CD4-positive, alpha-beta T cell treated with Interleukin-15 for 4 hours (primary cell): Measurements from ENCODE around the gene MCFD2.
A peak's percentile ranks its signal among the peaks of the same experiment; 100 is the strongest.

Experiments
- DNase-seq: peaks from one replicate; pipeline ENCODE4 v3.0.0-alpha.2; 2020; ENCODE audit warnings: low spot score

The MCFD2 gene

GRCh38 chr2:46915281-46915810, at the start of gene MCFD2:
Gene MCFD2, minus strand, starts transcription at chr2:46915806. Its CDS starts 6,635 bp downstream, at chr2:46909171.
- no peak for DNase-seq

- DNase-seq: no peak
These were observed 49.4 kb upstream of the MCFD2 start for GRCh38 chr2:46964835-46965560.

GRCh38 chr2:46963941-46964673, 48.5 kb upstream of the MCFD2 start:
- no peak for DNase-seq

GRCh38 chr2:46963210-46963609, 47.6 kb upstream of the MCFD2 start:
- DNase-seq: no peak

- no peak for DNase-seq
These were observed 47.1 kb upstream of the MCFD2 start for GRCh38 chr2:46962751-46963150.

- no peak for DNase-seq
These were observed 45.0 kb upstream of the MCFD2 start for GRCh38 chr2:46960618-46961017.

- no peak for DNase-seq
These were observed 42.9 kb upstream of the MCFD2 start for GRCh38 chr2:46958431-46959017.

GRCh38 chr2:46956981-46957531, 41.5 kb upstream of the MCFD2 start:
- no peak for DNase-seq

GRCh38 chr2:46955764-46956163, 40.2 kb upstream of the MCFD2 start:
- DNase-seq: no peak

GRCh38 chr2:46954951-46955571, 39.5 kb upstream of the MCFD2 start:
- no peak for DNase-seq

GRCh38 chr2:46952171-46952570, 36.6 kb upstream of the MCFD2 start:
- no peak for DNase-seq

GRCh38 chr2:46951290-46952064, 35.9 kb upstream of the MCFD2 start:
- no peak for DNase-seq

- DNase-seq: no peak
These were observed 34.7 kb upstream of the MCFD2 start for GRCh38 chr2:46950314-46950713.

- DNase-seq: no peak
These were observed 32.2 kb upstream of the MCFD2 start for GRCh38 chr2:46947841-46948240.

- DNase-seq: no peak
These were observed 30.1 kb upstream of the MCFD2 start for GRCh38 chr2:46945671-46946070.

- peak; percentile 76 for DNase-seq
These were observed 28.5 kb upstream of the MCFD2 start for GRCh38 chr2:46943881-46944798.

- DNase-seq: no peak
These were observed 27.5 kb upstream of the MCFD2 start for GRCh38 chr2:46942891-46943626.

- DNase-seq: peak; percentile 73
These were observed 26.5 kb upstream of the MCFD2 start for GRCh38 chr2:46942143-46942526.

- DNase-seq: no peak
These were observed 24.2 kb upstream of the MCFD2 start for GRCh38 chr2:46939626-46940359.
